ENCODE data around the gene IZUMO3. TPM values are rescaled to one million over a fixed set of nuclear protein-coding genes. Genes with fewer than 3 reads are reported as not detected.

IZUMO3 gene
- total and polyA plus RNA-seq, 2 of the 4 experiments (the other 2 are of a cell fraction): not detected

DNA sequence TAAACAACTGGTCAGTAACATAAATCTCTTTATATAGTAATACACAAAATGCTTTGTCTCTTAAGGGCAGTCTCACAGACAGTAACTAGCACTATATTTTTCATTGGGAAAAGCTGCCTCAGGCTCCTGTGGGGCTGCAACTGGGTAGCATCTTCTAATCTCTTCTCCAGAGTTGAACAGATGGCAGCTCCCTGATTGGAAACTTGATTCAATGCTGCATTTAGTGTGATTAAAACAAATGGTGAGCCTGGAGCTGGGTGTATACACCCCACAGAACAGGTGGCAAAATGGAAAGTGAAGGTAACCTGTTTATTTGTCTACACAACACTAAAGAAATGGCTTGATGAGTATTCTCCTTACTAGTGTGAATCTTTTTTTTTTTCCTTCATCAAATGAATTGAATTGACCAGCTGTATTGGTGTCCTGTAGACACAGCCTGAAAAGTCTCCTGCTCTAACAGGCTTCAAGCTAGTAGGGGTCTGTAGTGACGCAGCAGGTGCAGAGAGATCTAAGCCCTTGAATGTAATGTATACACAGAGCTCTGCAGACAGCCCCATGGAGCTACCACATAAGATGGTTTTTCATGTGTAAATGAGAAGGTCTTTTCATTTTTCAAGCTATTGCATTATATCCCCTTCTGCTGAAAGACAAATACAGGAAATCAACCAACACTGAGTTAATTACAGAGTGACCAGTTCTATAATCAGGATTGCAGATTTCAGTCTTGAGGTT, 43.3 kb downstream of the IZUMO3 start:
- Histone ChIP-seq H3K79me1 (ENCODE audit: low read depth in 1 of 2, low read length in 2 of 2) (no peaks in the 10 kb centered on the region), H3K27me3 (ENCODE audit: control insufficient read depth, insufficient read depth, low read length) (no peaks in the 10 kb centered on the region), H3K4me1 (ENCODE audit: control insufficient read depth, insufficient read depth, low read length) (no peaks in the 10 kb centered on the region), H4K5ac (ENCODE audit: low read depth, low read length) (no peak overlapping the region), H3K9me3 (ENCODE audit: control insufficient read depth, insufficient read depth, low read length) (peaks cover 3% of the 10 kb centered on the region; the same call in 1 of the 2 replicates), H2BK120ac (ENCODE audit: low read depth, low read length) (no peak overlapping the region), H3K23ac (ENCODE audit: low read depth, low read length) (no peak overlapping the region), H3K14ac (replicated peaks; ENCODE audit: low read depth, low read length) (no peak overlapping the region), H3K18ac (ENCODE audit: low read depth, low read length) (no peak overlapping the region), H2BK5ac (ENCODE audit: low read depth, low read length, poor library complexity, severe bottlenecking) (no peak overlapping the region), H2AFZ (replicated peaks; ENCODE audit: low read length, poor library complexity) (no peak overlapping the region), H3K9ac (ENCODE audit: low read depth, low read length) (no peak overlapping the region), H4K8ac (ENCODE audit: low read depth in 2 of 2, low read length in 2 of 2) (no peak overlapping the region), H3K36me3 (ENCODE audit: control insufficient read depth, insufficient read depth, low read length) (no peaks in the 10 kb centered on the region), H3K4me3 (ENCODE audit: insufficient read depth, low read depth, low read length) (no peak overlapping the region), H2BK20ac (ENCODE audit: low read depth, low read length) (no peak overlapping the region), H3K4me2 (ENCODE audit: low read depth, low read length) (no peak overlapping the region), H2BK15ac (ENCODE audit: low read depth, low read length) (no peak overlapping the region), H3K9me1 (ENCODE audit: insufficient read depth, low read length) (no peaks in the 10 kb centered on the region), H4K91ac (ENCODE audit: insufficient read depth, low read depth, low read length) (no peak overlapping the region), H2AK9ac (replicated peaks; ENCODE audit: low read depth, low read length, poor library complexity) (no peak overlapping the region), H3K27ac (ENCODE audit: insufficient read depth, low read length) (no peak overlapping the region), H2AK5ac (ENCODE audit: low read depth, low read length) (no peak overlapping the region), H3K56ac (ENCODE audit: extremely low read depth, insufficient read depth, low read length) (no peak overlapping the region), H4K20me1 (ENCODE audit: insufficient read depth, low read length) (no peaks in the 10 kb centered on the region), H3K4ac (ENCODE audit: low read depth, low read length) (no peak overlapping the region)
- in situ Hi-C loops (cut with MboI; ENCODE audit: low sequenced_read_pairs): no loop called here
- TF ChIP-seq BHLHE40 (IDR thresholded peaks at IDR 0.05; ENCODE audit: low read depth, low read length) (no peak), NFE2L2 (IDR thresholded peaks at IDR 0.05; ENCODE audit: low read depth, low read length) (no peak), RAD21 (IDR thresholded peaks at IDR 0.05; ENCODE audit: low read length) (no peak), MAFK (IDR thresholded peaks at IDR 0.05; ENCODE audit: low read depth, low read length) (no peak), RFX5 (IDR thresholded peaks at IDR 0.05; ENCODE audit: low read depth, low read length) (no peak), MAZ (IDR thresholded peaks at IDR 0.05; ENCODE audit: borderline replicate concordance, low read depth, low read length) (no peak), MXI1 (IDR thresholded peaks at IDR 0.05; ENCODE audit: borderline replicate concordance, low read depth, low read length) (no peak), CHD1 (IDR thresholded peaks at IDR 0.05; ENCODE audit: low read depth, low read length) (no peak), FOS (IDR thresholded peaks at IDR 0.05; ENCODE audit: low read depth, low read length) (no peak), POLR2A (IDR thresholded peaks at IDR 0.05; ENCODE audit: low read depth, low read length) (no peak), CEBPB (IDR thresholded peaks at IDR 0.05; ENCODE audit: low read depth, low read length) (no peak), SMC3 (IDR thresholded peaks at IDR 0.05; ENCODE audit: low read depth, low read length) (no peak), RCOR1 (IDR thresholded peaks at IDR 0.05; ENCODE audit: insufficient replicate concordance, low read length) (no peak)
- TF ChIP-seq, protein P1, sequence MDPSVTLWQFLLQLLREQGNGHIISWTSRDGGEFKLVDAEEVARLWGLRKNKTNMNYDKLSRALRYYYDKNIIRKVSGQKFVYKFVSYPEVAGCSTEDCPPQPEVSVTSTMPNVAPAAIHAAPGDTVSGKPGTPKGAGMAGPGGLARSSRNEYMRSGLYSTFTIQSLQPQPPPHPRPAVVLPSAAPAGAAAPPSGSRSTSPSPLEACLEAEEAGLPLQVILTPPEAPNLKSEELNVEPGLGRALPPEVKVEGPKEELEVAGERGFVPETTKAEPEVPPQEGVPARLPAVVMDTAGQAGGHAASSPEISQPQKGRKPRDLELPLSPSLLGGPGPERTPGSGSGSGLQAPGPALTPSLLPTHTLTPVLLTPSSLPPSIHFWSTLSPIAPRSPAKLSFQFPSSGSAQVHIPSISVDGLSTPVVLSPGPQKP (IDR thresholded peaks at IDR 0.05; ENCODE audit: borderline replicate concordance, low read depth, low read length): no peak
- TF ChIP-seq, protein P2, sequence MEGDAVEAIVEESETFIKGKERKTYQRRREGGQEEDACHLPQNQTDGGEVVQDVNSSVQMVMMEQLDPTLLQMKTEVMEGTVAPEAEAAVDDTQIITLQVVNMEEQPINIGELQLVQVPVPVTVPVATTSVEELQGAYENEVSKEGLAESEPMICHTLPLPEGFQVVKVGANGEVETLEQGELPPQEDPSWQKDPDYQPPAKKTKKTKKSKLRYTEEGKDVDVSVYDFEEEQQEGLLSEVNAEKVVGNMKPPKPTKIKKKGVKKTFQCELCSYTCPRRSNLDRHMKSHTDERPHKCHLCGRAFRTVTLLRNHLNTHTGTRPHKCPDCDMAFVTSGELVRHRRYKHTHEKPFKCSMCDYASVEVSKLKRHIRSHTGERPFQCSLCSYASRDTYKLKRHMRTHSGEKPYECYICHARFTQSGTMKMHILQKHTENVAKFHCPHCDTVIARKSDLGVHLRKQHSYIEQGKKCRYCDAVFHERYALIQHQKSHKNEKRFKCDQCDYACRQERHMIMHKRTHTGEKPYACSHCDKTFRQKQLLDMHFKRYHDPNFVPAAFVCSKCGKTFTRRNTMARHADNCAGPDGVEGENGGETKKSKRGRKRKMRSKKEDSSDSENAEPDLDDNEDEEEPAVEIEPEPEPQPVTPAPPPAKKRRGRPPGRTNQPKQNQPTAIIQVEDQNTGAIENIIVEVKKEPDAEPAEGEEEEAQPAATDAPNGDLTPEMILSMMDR (conservative IDR thresholded peaks at IDR 0.05; ENCODE audit: low read depth, low read length): no peak
- TF ChIP-seq, protein P3, sequence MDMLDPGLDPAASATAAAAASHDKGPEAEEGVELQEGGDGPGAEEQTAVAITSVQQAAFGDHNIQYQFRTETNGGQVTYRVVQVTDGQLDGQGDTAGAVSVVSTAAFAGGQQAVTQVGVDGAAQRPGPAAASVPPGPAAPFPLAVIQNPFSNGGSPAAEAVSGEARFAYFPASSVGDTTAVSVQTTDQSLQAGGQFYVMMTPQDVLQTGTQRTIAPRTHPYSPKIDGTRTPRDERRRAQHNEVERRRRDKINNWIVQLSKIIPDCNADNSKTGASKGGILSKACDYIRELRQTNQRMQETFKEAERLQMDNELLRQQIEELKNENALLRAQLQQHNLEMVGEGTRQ (IDR thresholded peaks at IDR 0.05; ENCODE audit: low read depth, low read length): no peak
- no peak for DNase-seq
- BruUV-seq (replicated peaks): no TSS peak
- WGBS, 2 experiments (ENCODE audit: extremely low coverage in 2 of 2, insufficient read length in 1 of 2): no CpG with 5 or more reads among the region's 1 CpG
- intact Hi-C loops (cut with micrococcal nuclease): no loop called here
- ChIA-PET POLR2A (ENCODE audit: unreplicated experiment) (no interaction called here), CTCF (no interaction called here)
- dilution Hi-C loops (cut with HindIII; ENCODE audit: low sequenced_read_pairs, unreplicated experiment): no loop called here
- ATAC-seq (ENCODE audit: low read depth): no peak

Data from IMR-90 (cell line).